ENCODE data around the gene RDH13.
"Not testable (repeated sequence)": the region's sequence is repeated elsewhere in the genome, so short reads cannot be mapped to it uniquely, and the experiment has no call there.

The RDH13 gene, protein sequence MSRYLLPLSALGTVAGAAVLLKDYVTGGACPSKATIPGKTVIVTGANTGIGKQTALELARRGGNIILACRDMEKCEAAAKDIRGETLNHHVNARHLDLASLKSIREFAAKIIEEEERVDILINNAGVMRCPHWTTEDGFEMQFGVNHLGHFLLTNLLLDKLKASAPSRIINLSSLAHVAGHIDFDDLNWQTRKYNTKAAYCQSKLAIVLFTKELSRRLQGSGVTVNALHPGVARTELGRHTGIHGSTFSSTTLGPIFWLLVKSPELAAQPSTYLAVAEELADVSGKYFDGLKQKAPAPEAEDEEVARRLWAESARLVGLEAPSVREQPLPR

GRCh38 chr19:55062735-55063491 lies at the start of gene RDH13:
Gene RDH13, minus strand, starts transcription at chr19:55063148. Its CDS starts 116 bp downstream, at chr19:55063032.
- DNase-seq: peak; percentile 99

- DNase-seq: no peak
Measured at GRCh38 chr19:55112246-55112776, 49.4 kb upstream of the RDH13 start.

GRCh38 chr19:55111238-55111831 lies 48.4 kb upstream of the RDH13 start:
- no peak for DNase-seq

- DNase-seq: no peak
Measured at GRCh38 chr19:55109527-55110291, 46.8 kb upstream of the RDH13 start.

GRCh38 chr19:55107252-55107651 lies 44.3 kb upstream of the RDH13 start:
- DNase-seq: not testable (repeated sequence)

- no peak for DNase-seq
Measured at GRCh38 chr19:55106591-55106990, 43.6 kb upstream of the RDH13 start.

DNA sequence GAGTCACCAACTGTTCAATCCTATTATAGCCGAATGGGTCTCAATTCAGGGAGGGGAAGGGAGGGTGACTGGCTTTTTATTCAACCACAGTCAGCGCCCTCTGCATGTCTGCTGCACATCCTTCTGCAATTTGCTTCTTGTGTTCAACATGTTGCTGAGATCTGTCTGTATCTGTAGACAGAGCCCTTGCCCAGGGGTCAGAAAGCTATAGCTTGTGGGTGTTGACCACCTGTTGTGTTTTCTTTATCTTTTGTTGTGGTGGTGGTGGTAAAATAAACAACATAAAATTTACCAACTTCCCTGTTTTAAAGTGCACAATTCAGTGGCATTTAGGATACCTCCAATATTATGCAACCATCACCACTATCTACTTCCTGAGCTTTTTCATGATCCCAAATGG lies 42.3 kb upstream of the RDH13 start:
- DNase-seq: no peak

DNA sequence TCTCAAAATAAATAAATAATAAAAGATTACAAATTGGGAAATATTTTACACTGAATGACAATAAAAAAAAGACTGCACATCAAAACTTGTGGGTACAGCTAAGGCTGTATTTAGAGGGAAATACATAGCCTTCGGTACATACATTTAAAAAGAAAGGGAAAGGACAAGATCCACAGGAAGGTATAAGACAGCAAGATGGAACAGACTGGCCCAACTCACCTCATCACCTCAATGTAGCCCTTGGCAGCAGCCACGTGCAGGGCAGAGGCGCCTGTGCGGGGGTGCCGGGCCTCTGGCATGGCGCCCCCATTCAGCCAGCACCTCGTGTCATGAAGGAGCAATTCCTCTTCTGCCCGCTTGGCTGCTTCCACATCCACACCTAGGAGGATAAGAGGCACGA lies 40.2 kb upstream of the RDH13 start:
- no peak for DNase-seq

DNA sequence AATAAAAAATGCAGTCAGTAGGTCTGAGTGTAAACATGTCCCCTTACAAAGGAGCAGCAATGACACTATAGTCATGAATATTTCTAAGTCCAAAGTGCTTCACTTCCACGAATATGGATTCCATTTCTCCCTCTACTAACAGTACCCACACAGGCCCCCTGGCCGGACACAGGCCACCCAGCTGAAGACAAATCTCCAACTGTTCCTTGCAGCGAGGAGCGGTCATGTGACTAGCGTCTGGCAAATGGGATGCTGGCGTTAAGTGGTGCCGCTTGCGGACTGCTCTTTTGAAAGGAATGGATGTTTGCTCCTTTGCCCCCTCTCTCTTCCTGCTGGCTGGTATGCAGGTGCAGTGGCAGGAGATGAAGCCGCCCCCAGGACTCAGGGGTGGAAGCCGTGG lies 38.3 kb upstream of the RDH13 start:
- no peak for DNase-seq

GRCh38 chr19:55099557-55100506 lies 36.9 kb upstream of the RDH13 start:
- no peak for DNase-seq

DNA sequence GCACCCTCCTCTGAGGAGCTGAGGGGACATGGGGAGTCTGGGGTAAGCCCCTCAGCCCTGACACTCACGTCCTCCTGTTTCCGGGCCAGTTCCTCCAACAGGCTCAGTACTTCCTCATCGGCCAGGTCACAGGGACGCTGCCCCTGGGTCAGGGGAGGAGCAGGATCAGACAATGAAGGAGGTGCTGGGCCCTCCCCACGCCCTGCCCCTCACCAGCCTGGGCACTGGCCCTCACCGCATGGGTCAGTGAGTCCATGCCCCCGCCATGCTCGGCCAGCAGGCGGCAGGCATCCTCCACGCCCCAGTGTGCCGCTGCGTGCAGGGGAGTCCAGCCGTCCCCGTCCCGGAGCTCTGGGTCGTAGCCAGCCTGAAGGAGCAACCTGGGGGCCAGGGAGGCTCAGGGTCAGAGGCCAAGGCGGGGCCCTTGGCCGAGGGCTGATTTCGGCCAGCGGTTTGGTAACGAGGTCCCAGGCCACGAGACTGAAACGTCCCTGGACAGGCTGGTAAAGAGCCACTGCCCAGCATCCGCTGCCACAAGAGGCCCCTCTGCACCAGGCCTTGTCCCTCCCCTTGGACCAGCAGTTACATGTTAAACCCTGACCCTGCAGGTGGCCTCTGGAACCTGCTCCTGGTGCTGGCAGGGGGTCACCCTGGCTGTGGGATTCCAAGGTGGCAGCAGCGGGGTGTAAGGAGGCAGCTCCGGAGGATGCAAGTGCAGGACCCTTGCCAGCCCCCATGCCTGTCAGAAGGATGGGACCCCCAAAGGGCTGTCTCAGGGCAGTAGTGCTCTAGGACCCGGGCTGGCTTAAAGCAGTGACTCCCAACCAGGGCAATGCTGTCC lies 36.0 kb upstream of the RDH13 start:
- no peak for DNase-seq

DNA sequence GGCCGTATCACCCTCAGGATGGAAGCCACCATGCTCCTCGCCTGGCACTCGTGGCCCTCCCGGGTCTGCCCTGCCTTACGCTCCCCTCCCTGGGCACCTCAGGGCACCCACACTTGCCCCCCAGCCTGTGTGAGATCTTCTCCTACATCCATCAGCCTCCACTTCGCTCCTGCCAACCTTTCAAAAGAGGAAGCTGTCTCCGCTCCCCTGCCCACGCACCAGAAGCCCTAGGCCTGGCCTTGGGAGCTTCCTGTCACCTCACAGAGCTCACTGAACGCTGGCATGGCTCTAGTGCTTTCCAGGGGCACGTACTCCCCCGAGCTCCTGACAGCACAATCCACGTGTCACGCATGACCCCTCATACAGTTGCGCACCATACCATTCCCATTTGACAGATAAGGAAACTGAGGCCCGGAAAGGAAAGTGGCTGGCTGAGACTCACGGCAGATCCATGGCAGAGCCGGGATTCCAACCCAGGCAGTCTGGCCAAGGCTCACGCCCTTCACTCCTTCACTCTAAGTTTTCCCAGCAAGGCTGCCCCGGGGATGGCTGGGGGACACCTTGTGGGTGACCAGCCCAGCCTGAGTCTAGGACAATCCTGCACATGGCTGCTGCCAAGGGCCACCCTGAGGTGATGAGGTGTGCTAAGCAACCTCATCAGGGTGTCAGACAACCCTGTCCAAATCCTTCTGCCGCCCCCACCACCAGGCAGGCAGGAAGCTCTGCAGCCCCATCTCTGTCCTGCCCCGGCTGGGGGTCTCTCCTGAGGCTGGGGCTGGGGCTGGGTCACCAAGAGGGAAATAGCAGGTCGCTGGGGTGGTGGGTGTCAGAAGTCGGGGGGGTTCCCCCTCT lies 35.1 kb upstream of the RDH13 start:
- DNase-seq: no peak

GRCh38 chr19:55096061-55096701 lies 33.2 kb upstream of the RDH13 start:
- DNase-seq: no peak

- no peak for DNase-seq
Measured at GRCh38 chr19:55095260-55096060, 32.5 kb upstream of the RDH13 start.

DNA sequence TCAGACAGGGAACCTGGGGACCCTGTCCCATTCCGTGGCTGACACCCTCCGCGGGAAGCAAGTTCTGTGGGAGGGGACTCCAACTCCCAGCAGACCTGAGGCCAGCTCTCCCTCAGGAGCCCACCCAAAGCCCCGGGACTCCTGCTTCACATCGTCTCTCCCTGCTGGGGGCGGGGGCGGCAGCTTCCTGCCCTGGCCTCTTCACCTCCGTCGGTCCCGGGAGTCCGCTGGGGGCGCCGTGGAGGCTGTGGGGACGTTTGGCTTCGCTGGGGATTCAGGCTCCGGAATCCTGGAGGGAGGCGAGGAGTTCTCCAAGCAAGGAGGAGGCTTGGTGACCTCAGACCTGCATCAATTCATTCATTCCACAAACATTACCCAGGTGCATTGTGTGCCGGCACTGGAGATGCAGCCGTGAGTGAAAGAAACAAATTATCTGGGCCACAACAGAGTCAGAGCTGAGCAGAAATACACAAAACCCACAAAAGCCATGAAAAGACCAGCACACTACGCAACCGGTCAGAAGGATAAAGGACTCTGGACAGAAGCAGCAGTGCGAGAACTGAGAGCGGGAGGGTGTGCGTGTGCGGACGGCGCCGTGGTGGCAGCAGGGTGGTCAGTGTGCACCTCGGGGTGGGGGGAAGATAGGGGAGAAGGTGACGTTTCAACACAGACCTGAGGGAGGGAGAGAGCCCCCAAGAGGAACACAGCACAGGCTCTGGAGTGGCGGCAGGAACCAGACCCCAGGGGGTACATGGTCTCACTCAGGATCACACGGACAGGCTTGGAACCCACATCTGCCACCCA lies 31.7 kb upstream of the RDH13 start:
- DNase-seq: no peak

GRCh38 chr19:55092423-55093318 lies 29.7 kb upstream of the RDH13 start:
- DNase-seq: no peak
